Activated CD4-positive, alpha-beta T cell treated with anti-CD3 and anti-CD28 coated beads for 48 hours (primary cell): ENCODE data around the gene TGIF1.

Experiments
- DNase-seq: peaks from one replicate; pipeline ENCODE4 v3.0.0-alpha.2; 2020

Gene TGIF1

GRCh38 chr18:3486512-3486911 lies 36.5 kb downstream of the TGIF1 start:
- DNase-seq = no peak

- no peak for DNase-seq
Measured at GRCh38 chr18:3489462-3489861, 39.5 kb downstream of the TGIF1 start.

DNA sequence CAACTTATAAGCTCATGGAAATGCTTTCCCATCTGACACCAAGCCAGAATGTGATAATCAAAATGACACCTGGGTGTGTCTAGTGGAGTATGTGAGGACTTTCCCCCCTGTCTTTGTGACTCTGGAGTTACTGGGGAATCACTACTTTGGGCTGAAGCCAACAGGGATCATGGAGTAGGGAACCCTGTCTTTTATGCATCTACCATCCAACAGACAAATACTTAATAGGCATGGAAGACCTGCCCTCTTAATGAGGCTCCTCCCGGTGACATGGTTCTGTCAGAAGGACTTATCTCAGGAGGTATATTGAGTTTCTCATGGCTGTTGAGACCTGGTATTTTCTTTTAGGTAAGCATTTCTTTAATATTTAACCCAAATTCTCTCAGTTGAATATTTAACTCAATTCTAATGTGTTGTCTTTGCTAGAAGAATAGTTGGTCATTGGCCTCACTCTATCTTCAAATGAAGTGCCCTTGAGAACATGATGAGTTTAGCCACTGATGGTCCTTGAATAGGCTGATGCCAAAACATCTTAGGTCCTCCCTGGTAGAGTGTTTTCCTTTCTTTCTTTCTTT lies 42.1 kb downstream of the TGIF1 start:
- no peak for DNase-seq

DNA sequence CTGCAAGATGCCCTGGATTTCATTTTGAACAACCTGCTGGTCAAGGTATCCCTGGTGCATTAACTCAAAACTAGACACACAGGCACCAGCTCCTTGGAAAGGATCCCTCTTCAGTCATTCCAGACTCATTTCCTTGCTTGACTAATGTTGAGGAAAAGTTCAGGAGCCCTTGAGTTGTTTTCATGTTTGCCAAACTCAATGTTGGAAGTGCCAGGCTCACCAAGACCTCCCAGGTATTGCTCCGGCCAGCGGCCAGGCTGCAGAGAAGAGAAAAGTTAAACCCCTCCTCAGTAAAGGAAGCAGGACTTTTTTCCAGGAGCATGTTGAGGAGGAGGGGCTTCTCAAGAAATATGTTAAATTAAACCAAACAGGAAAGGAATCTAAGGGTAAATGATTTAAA lies 42.7 kb downstream of the TGIF1 start:
- DNase-seq = no peak

GRCh38 chr18:3493501-3494244 lies 43.7 kb downstream of the TGIF1 start:
- no peak for DNase-seq

- no peak for DNase-seq
Measured at GRCh38 chr18:3494245-3494526, 44.2 kb downstream of the TGIF1 start.

- DNase-seq = no peak
Measured at GRCh38 chr18:3494569-3494968, 44.6 kb downstream of the TGIF1 start.

DNA sequence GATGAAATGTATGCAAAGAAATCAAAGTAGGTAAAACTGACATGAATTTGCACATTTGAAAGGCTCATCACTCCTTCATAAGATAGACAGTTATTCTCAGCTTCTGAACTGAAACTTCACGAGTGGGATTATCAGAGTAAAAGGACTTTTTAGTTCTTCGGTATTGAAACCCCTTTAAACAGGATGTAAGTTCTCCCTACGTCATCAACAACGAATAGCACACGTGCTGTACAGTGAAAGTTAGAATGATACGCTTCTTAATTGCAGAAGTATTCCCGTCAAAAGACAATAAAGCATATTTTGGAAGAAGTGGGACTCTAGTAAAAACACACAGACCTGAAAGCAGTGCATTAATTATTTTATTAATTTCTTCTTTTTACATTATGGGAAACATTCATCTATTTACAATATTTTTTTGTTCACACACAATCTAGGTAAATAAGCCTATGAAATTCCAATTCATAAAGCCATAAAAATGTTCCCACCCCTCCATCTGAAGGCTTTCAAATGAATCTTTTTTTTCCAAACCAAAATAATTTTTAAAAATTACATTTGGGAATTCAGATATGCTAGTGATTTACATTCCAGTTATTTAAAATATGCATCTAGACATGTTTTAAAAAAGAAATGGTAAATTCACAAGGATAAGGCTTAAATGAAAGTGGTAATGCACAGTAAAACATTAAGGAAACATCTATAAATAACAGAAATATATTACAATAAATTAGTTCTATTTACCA lies 45.9 kb downstream of the TGIF1 start:
- DNase-seq = no peak

- DNase-seq = peak; percentile 28
Measured at GRCh38 chr18:3498698-3499471, 48.9 kb downstream of the TGIF1 start.

GRCh38 chr18:3499501-3499900 lies 49.5 kb downstream of the TGIF1 start:
- no peak for DNase-seq

- DNase-seq = no peak
Measured at GRCh38 chr18:3500016-3500415, 50.0 kb downstream of the TGIF1 start.

DNA sequence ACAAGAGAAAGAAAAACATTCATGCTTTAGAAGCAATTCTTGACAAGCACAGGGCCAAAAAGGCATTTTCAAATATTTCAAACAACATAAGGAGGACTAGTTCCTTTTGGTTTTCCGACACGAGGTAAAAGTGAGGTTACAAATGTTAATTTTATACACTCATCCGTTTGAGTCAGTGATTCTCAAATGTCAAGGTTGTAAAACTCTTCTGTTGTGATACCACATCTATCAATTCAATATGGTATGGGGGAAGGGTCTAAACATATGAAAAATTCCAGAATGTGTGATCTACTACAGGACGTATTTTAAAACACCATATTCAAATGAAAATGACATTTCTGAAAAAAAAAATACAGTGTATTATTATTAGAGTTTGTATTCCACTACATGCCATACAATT lies 52.7 kb downstream of the TGIF1 start:
- DNase-seq = no peak

GRCh38 chr18:3504637-3505036 lies 54.7 kb downstream of the TGIF1 start:
- no peak for DNase-seq

GRCh38 chr18:3508576-3509549 lies 58.9 kb downstream of the TGIF1 start:
- no peak for DNase-seq
